Mammary epithelial cell (primary cell): ENCODE results near the gene MB21D2.
"Not testable (repeated sequence)": the region's sequence is repeated elsewhere in the genome, so short reads cannot be mapped to it uniquely, and the experiment has no call there.

Source experiments
- EZH2 ChIP-seq: IDR thresholded peaks from 2 replicates; pipeline ENCODE4 v1.6.1; 2012; ENCODE audit warnings: low read length, inconsistent platforms, borderline replicate concordance
- TF ChIP-seq, protein P1 (sequence below), 2 donors: IDR thresholded peaks in 1 of 2; conservative IDR thresholded peaks in 1 of 2; 2 replicates each; pipeline ENCODE4 v1.5.1; 2011 to 2012; ENCODE audit warnings: inconsistent platforms in 2 of 2, low read length in 2 of 2, mild to moderate bottlenecking in 2 of 2, control low read depth in 1 of 2, low read depth in 1 of 2; ENCODE audit not compliant: insufficient read depth in 1 of 2; ENCODE audit errors: extremely low read depth in 1 of 2

DNA sequence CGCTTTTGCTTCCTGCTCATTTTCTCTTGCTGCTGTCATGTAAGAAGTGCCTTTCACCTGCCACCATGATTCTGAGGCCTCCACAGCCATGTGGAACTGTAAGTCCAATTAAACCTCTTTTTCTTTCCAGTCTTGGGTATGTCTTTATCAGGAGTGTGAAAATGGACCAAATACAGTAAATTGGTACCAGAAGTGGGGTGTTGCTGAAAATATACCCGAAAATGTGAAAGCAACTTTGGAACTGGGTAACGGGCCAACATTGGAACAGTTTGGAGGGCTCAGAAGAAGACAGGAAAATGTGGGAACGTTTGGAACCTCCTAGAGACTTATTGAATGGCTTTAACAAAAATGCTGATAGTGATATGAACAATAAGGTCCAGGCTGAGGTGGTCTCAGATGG is 143.3 kb downstream of the MB21D2 start:
- TF ChIP-seq, protein P1, sequence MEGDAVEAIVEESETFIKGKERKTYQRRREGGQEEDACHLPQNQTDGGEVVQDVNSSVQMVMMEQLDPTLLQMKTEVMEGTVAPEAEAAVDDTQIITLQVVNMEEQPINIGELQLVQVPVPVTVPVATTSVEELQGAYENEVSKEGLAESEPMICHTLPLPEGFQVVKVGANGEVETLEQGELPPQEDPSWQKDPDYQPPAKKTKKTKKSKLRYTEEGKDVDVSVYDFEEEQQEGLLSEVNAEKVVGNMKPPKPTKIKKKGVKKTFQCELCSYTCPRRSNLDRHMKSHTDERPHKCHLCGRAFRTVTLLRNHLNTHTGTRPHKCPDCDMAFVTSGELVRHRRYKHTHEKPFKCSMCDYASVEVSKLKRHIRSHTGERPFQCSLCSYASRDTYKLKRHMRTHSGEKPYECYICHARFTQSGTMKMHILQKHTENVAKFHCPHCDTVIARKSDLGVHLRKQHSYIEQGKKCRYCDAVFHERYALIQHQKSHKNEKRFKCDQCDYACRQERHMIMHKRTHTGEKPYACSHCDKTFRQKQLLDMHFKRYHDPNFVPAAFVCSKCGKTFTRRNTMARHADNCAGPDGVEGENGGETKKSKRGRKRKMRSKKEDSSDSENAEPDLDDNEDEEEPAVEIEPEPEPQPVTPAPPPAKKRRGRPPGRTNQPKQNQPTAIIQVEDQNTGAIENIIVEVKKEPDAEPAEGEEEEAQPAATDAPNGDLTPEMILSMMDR (conservative IDR thresholded peaks at IDR 0.05 in 1 of 2, IDR thresholded peaks at IDR 0.05 in 1 of 2; ENCODE audit: extremely low read depth in 1 of 2, insufficient read depth in 1 of 2, low read depth in 1 of 2, low read length in 2 of 2), result not testable (repeated sequence)
- TF ChIP-seq EZH2, result not testable (repeated sequence)
